ENCODE data around the gene ATP4A.

DNA sequence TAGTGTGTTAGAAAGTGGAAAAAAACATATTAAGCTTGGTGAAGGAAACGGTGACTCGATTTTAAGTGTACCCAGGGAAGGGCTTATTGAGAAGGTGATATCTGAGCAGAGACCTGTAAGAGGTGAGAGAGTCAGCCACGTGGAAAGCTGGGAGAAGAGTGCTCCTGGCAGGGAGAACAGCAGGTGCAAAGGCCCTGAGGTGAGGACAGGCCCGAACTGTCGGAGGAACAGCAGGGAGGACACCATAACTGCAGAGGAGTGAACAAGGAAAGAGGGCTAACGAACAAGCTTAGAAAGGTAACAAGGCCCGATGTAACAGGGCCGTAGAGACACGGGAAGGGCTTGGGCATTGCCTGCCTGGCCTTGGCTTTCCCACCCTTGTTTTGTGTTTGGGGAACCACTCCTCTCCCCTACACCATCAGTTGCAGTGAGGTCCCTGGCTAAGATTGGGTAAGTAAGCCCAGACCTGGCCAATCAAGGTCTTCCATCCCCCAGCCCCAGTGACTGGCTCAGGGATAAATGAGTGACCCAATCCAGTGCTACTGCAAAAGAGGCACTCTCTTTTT lies 7.3 kb downstream of the ATP4A start:
- TF ChIP-seq EZH2 (IDR thresholded peaks at IDR 0.05) (no peak), POLR2AphosphoS5 (IDR thresholded peaks at IDR 0.05; ENCODE audit: borderline replicate concordance, low read depth, low read length) (no peak), FOXP2 (optimal IDR thresholded peaks at IDR 0.05; ENCODE audit: control extremely low read depth, extremely low read length, insufficient read depth) (no peak)

Data from SK-N-MC (cell line).